WTC11 (cell line): ENCODE measurements around the gene ANO10.

Source experiments
- CTCF ChIP-seq: fragments of 200-600 bp; IDR thresholded peaks from 2 replicates; pipeline ENCODE4 v1.8.0; 2022; ENCODE audit warnings: antibody characterized with exemption
- IRF2 ChIP-seq: sonication (generic); formaldehyde crosslinking; IDR thresholded peaks from 2 replicates; pipeline ENCODE4 v1.8.0; 2022; ENCODE audit warnings: low read depth, missing genetic modification reagents, borderline replicate concordance
- NFE2L1 ChIP-seq: sonication (generic); formaldehyde crosslinking; IDR thresholded peaks from 2 replicates; pipeline ENCODE4 v1.8.1; 2023; ENCODE audit warnings: missing genetic modification reagents
- NFYB ChIP-seq: sonication (generic); formaldehyde crosslinking; conservative IDR thresholded peaks from 2 replicates; pipeline ENCODE4 v1.8.0; 2022; ENCODE audit warnings: low read depth, missing genetic modification reagents

- TF ChIP-seq IRF2 (CRISPR knock-in tag) (no peak), NFE2L1 (CRISPR knock-in tag) (no peak), NFYB (no peak), CTCF (no peak)
Observed at GRCh38 chr3:43612419-43612818, 9.4 kb downstream of the ANO10 start.
